HepG2 (cell line): ENCODE results near the gene SCYL1. TPM values are rescaled to one million over a fixed set of nuclear protein-coding genes. Genes with fewer than 3 reads are reported as not detected.
A peak's percentile ranks its signal among the peaks of the same experiment; 100 is the strongest.

Source experiments
- DR1 ChIP-seq: sonication (generic); formaldehyde crosslinking; IDR thresholded peaks from 2 replicates; pipeline ENCODE4 v1.8.0; 2021; ENCODE audit warnings: mild to moderate bottlenecking, missing genetic modification reagents, inconsistent platforms
- ELF4 ChIP-seq: sonication (generic); formaldehyde crosslinking; IDR thresholded peaks from 2 replicates; pipeline ENCODE4 v1.5.0; 2020; ENCODE audit warnings: missing genetic modification reagents, mild to moderate bottlenecking, moderate library complexity, borderline replicate concordance
- FOXK2 ChIP-seq: fragments of 450-650 bp; IDR thresholded peaks from 2 replicates; pipeline ENCODE4 v1.6.1; 2016
- LBX2 ChIP-seq: sonication (generic); formaldehyde crosslinking; IDR thresholded peaks from 2 replicates; pipeline ENCODE4 v1.5.0; 2020; ENCODE audit warnings: missing genetic modification reagents, mild to moderate bottlenecking, borderline replicate concordance
- MBD4 ChIP-seq: IDR thresholded peaks from 2 replicates; pipeline ENCODE4 v1.6.1; 2012; ENCODE audit warnings: low read length, inconsistent platforms, borderline replicate concordance
- NFKB2 ChIP-seq: sonication (generic); formaldehyde crosslinking; IDR thresholded peaks from 2 replicates; pipeline ENCODE4 v1.4.0; 2020; ENCODE audit warnings: missing genetic modification reagents, borderline replicate concordance
- POGK ChIP-seq: sonication (generic); formaldehyde crosslinking; conservative IDR thresholded peaks from 2 replicates; pipeline ENCODE4 v1.8.0; 2022; ENCODE audit warnings: mild to moderate bottlenecking, moderate library complexity, missing genetic modification reagents
- RERE ChIP-seq: IDR thresholded peaks from 2 replicates; pipeline ENCODE4 v1.6.1; 2016; ENCODE audit warnings: low read depth, missing genetic modification reagents, missing compliant biosample characterization
- TOE1 ChIP-seq: sonication (generic); formaldehyde crosslinking; IDR thresholded peaks from 2 replicates; pipeline ENCODE4 v1.4.0; 2020; ENCODE audit warnings: mild to moderate bottlenecking, missing genetic modification reagents
- ZFX ChIP-seq: sonication (generic); formaldehyde crosslinking; IDR thresholded peaks from 2 replicates; pipeline ENCODE4 v1.4.0; 2020; ENCODE audit warnings: mild to moderate bottlenecking, low read depth, missing genetic modification reagents, moderate library complexity
- ZFY ChIP-seq: sonication (generic); formaldehyde crosslinking; IDR thresholded peaks from 2 replicates; pipeline ENCODE4 v1.4.0; 2020; ENCODE audit warnings: missing genetic modification reagents
- ZNF329 ChIP-seq: sonication (generic); formaldehyde crosslinking; IDR thresholded peaks from 2 replicates; pipeline ENCODE4 v1.9.0; 2021; ENCODE audit warnings: low read depth, mild to moderate bottlenecking, missing genetic modification reagents
- ZNF670 ChIP-seq: sonication (generic); formaldehyde crosslinking; IDR thresholded peaks from 2 replicates; pipeline ENCODE4 v1.8.0; 2022; ENCODE audit warnings: mild to moderate bottlenecking, missing genetic modification reagents, borderline replicate concordance
- polyA plus RNA-seq, 8 experiments: library from polyadenylated mRNA; depleted of rRNA in 3 of 8; stranded (reverse) in 7 of 8; unstranded in 1 of 8; fragments of >200 nt; fragmentation: Illumina TruSeq in 4 of 8; extraction: Trizol in 4 of 8; gene quantifications; 2 replicates each; pipeline versions ENCODE4 v1.2.1 to v1.2.3, GENCODE V29; 2011 to 2016; ENCODE audit warnings: low read depth in 4 of 8, missing spikeins in 1 of 8, mixed read lengths in 1 of 8; ENCODE audit not compliant: insufficient read depth in 1 of 8
- total RNA-seq, 5 experiments: library from RNA; depleted of rRNA; stranded (reverse); fragments of >200 nt; fragmentation: Illumina TruSeq; extraction: Trizol; gene quantifications; 2 replicates each; pipeline ENCODE4 v1.2.3, GENCODE V29; 2016; ENCODE audit warnings: low read depth in 1 of 5
- TF ChIP-seq, protein P1 (sequence below): sonication (generic); formaldehyde crosslinking; IDR thresholded peaks from 2 replicates; pipeline ENCODE4 v1.5.1; 2020; ENCODE audit warnings: mild to moderate bottlenecking, missing genetic modification reagents, borderline replicate concordance
- TF ChIP-seq, protein P2 (sequence below): sonication (generic); formaldehyde crosslinking; IDR thresholded peaks from 2 replicates; pipeline ENCODE4 v1.4.0; 2020; ENCODE audit warnings: mild to moderate bottlenecking, low read depth, missing genetic modification reagents
- TF ChIP-seq, protein P3 (sequence below): sonication (generic); formaldehyde crosslinking; IDR thresholded peaks from 2 replicates; pipeline ENCODE4 v1.4.0; 2020; ENCODE audit warnings: mild to moderate bottlenecking, missing genetic modification reagents
- TF ChIP-seq, protein P4 (sequence below): sonication (generic); formaldehyde crosslinking; IDR thresholded peaks from 2 replicates; pipeline ENCODE4 v1.4.0; 2020; ENCODE audit warnings: missing genetic modification reagents, low read depth, mild to moderate bottlenecking, borderline replicate concordance

The SCYL1 gene
- total and polyA plus RNA-seq, 2 of the 13 experiments (the other 11 are each of a cell fraction or from before 2014, with no cell fraction given), result 65.9 to 103 TPM

- TF ChIP-seq NFKB2 (CRISPR knock-in tag) (no peak), TOE1 (CRISPR knock-in tag) (0 out of 2 replicates have a peak, but pooled peaks have one; percentile 6), POGK (CRISPR knock-in tag) (peak; percentile 47; the same call in 1 of the 2 replicates), ZFY (CRISPR knock-in tag) (peak; percentile 12), ELF4 (CRISPR knock-in tag) (no peak; the same call in 1 of the 2 replicates), ZFX (CRISPR knock-in tag) (no peak), RERE (no peak), ZNF329 (CRISPR knock-in tag) (0 out of 2 replicates have a peak, but pooled peaks have one; percentile 75), DR1 (no peak), MBD4 (no peak), ZNF670 (no peak; the same call in 1 of the 2 replicates), LBX2 (CRISPR knock-in tag) (no peak), FOXK2 (no peak)
- TF ChIP-seq, protein P1, sequence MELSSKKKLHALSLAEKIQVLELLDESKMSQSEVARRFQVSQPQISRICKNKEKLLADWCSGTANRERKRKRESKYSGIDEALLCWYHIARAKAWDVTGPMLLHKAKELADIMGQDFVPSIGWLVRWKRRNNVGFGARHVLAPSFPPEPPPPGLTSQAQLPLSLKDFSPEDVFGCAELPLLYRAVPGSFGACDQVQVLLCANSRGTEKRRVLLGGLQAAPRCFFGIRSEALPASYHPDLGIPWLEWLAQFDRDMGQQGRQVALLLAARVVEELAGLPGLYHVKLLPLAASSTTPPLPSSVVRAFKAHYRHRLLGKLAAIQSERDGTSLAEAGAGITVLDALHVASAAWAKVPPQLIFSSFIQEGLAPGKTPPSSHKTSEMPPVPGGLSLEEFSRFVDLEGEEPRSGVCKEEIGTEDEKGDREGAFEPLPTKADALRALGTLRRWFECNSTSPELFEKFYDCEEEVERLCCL (CRISPR knock-in tag), result no peak
- TF ChIP-seq, protein P2, sequence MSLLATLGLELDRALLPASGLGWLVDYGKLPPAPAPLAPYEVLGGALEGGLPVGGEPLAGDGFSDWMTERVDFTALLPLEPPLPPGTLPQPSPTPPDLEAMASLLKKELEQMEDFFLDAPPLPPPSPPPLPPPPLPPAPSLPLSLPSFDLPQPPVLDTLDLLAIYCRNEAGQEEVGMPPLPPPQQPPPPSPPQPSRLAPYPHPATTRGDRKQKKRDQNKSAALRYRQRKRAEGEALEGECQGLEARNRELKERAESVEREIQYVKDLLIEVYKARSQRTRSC (CRISPR knock-in tag), result no peak
- TF ChIP-seq, protein P3, sequence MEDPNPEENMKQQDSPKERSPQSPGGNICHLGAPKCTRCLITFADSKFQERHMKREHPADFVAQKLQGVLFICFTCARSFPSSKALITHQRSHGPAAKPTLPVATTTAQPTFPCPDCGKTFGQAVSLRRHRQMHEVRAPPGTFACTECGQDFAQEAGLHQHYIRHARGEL, result no peak
- TF ChIP-seq, protein P4, sequence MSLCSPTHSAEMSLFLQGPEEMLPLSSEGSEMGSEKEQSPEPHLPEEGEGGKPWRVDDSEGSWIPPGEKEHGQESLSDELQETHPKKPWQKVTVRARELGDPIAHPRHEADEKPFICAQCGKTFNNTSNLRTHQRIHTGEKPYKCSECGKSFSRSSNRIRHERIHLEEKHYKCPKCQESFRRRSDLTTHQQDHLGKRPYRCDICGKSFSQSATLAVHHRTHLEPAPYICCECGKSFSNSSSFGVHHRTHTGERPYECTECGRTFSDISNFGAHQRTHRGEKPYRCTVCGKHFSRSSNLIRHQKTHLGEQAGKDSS, result no peak
These were observed 36.4 kb upstream of the SCYL1 start (continued) for GRCh38 chr11:65488273-65489034.
